HCT116 (cell line): Measurements from ENCODE around the gene TMCC1. TPM values are rescaled to one million over a fixed set of nuclear protein-coding genes. Genes with fewer than 3 reads are reported as not detected.

ENCODE experiments used
- ATAC-seq: fragments of 200-7000 bp; cut with Tn5 transposase; 2 replicates; pipeline ENCODE4 v1.9.1; 2020; ENCODE audit warnings: mild to moderate bottlenecking, moderate library complexity
- BruUV-seq: library from RNA; stranded (reverse); fragments of 400-500 nt; replicated peaks from 2 replicates; lab custom pipeline; 2021; lab: Mats Ljungman, UMichigan
- CTCF ChIA-PET: fragments of 300-600 bp; sonication (Branson Sonifier 250); formaldehyde crosslinking; loops from one replicate; lab custom pipeline; 2021; ENCODE audit warnings: antibody characterized with exemption; lab: Charles Lee
- POLR2A ChIA-PET: fragments of 300-600, 350-600 bp; sonication (Branson Sonifier 250); formaldehyde crosslinking; loops from one replicate; lab custom pipeline; 2021; ENCODE audit warnings: antibody characterized with exemption; lab: Charles Lee
- RAD21 ChIA-PET, 2 experiments: fragments of 300-600 bp; sonication (Branson Sonifier 250); formaldehyde crosslinking; loops; one replicate each; lab custom pipeline; 2023; ENCODE audit warnings: low total read pairs in 2 of 2; ENCODE audit not compliant: uncharacterized antibody in 2 of 2, unreplicated experiment in 2 of 2, low non-redundant PET in 1 of 2; lab: Charles Lee
- DNase-seq: peaks from one replicate; pipeline ENCODE4 v3.0.0-alpha.2; 2010; ENCODE audit warnings: low read depth, low spot score
- H2AFZ ChIP-seq: fragments of 200-600 bp; shearing (Covaris generic), sonication (generic); 2 replicates; pipeline ENCODE4 v1.6.1; 2017; ENCODE audit warnings: low read depth, mixed run types, mixed read lengths, antibody characterized with exemption, low read length; ENCODE audit not compliant: poor library complexity, severe bottlenecking
- H3K27ac ChIP-seq: 2 replicates; pipeline ENCODE4 v1.5.1; 2012; ENCODE audit warnings: low read depth, low read length
- H3K27me3 ChIP-seq: fragments of 200-600 bp; sonication (generic); 2 replicates; pipeline ENCODE4 v1.6.1; 2016; ENCODE audit warnings: mixed run types, low read length, mixed read lengths; ENCODE audit not compliant: insufficient read depth
- H3K36me3 ChIP-seq, 2 experiments: fragments of 200-500 bp in 1 of 2; fragments of 200-600 bp in 1 of 2; sonication (Bioruptor generic) in 1 of 2; sonication (generic) in 1 of 2; 2 replicates each; pipeline versions ENCODE4 v1.5.1 to v1.6.1; 2014 to 2016; ENCODE audit warnings: low read length in 2 of 2, inconsistent platforms in 1 of 2, mixed read lengths in 1 of 2, mixed run types in 1 of 2; ENCODE audit not compliant: insufficient read depth in 2 of 2, control insufficient read depth in 1 of 2
- H3K4me1 ChIP-seq, 2 experiments: fragments of 200-600 bp in 1 of 2; sonication (generic) in 1 of 2; 2 replicates each; pipeline versions ENCODE4 v1.5.1 to v1.6.1; 2012 to 2017; ENCODE audit warnings: low read length in 2 of 2, inconsistent platforms in 1 of 2, mild to moderate bottlenecking in 1 of 2, mixed read lengths in 1 of 2, mixed run types in 1 of 2, moderate library complexity in 1 of 2; ENCODE audit not compliant: insufficient read depth in 2 of 2, control insufficient read depth in 1 of 2
- H3K4me2 ChIP-seq: fragments of 200-600 bp; sonication (generic); 2 replicates; pipeline ENCODE4 v1.6.1; 2017; ENCODE audit warnings: mixed run types, low read length, mixed read lengths
- H3K4me3 ChIP-seq, 2 experiments: fragments of 200-600 bp in 1 of 2; sonication (generic) in 1 of 2; replicated peaks in 1 of 2; 2 replicates each; pipeline ENCODE4 v1.5.1; 2011 to 2016; ENCODE audit warnings: low read length in 2 of 2, control low read depth in 1 of 2, low read depth in 1 of 2, mild to moderate bottlenecking in 1 of 2, mixed read lengths in 1 of 2, mixed run types in 1 of 2
- H3K79me2 ChIP-seq: fragments of 200-600 bp; sonication (generic); 2 replicates; pipeline ENCODE4 v1.6.1; 2017; ENCODE audit warnings: mild to moderate bottlenecking, mixed run types, low read length, moderate library complexity, mixed read lengths; ENCODE audit not compliant: insufficient read depth
- H3K9ac ChIP-seq: fragments of 200-600 bp; sonication (generic); 2 replicates; pipeline ENCODE4 v1.6.1; 2016; ENCODE audit warnings: low read length, mixed read lengths
- H3K9me2 ChIP-seq: fragments of 200-600 bp; sonication (generic), shearing (Covaris generic); 2 replicates; pipeline ENCODE4 v1.6.1; 2017; ENCODE audit warnings: mixed run types, mild to moderate bottlenecking, moderate library complexity; ENCODE audit not compliant: insufficient read depth
- H3K9me3 ChIP-seq, 2 experiments: fragments of 200-500 bp in 1 of 2; fragments of 200-600 bp in 1 of 2; sonication (Bioruptor generic) in 1 of 2; sonication (generic) in 1 of 2; 2 replicates each; pipeline ENCODE4 v1.6.1; 2014 to 2017; ENCODE audit warnings: low read length in 2 of 2, mixed read lengths in 2 of 2, inconsistent platforms in 1 of 2, low read depth in 1 of 2, mild to moderate bottlenecking in 1 of 2, mixed run types in 1 of 2, moderate library complexity in 1 of 2; ENCODE audit not compliant: control insufficient read depth in 1 of 2, insufficient read depth in 1 of 2
- H4K20me1 ChIP-seq: fragments of 200-600 bp; sonication (generic), shearing (Covaris generic); 2 replicates; pipeline ENCODE4 v1.6.1; 2017; ENCODE audit warnings: mixed run types, mild to moderate bottlenecking, moderate library complexity; ENCODE audit not compliant: insufficient read depth
- ELF1 ChIP-seq: IDR thresholded peaks from 2 replicates; pipeline ENCODE4 v1.6.1; 2012; ENCODE audit warnings: low read depth, borderline replicate concordance
- EZH2 ChIP-seq: fragments of 200-600 bp; sonication (generic); IDR thresholded peaks from 2 replicates; pipeline ENCODE4 v1.6.1; 2017; ENCODE audit warnings: antibody characterized with exemption, mixed run types
- JUND ChIP-seq: IDR thresholded peaks from 2 replicates; pipeline ENCODE4 v1.6.1; 2012
- MAX ChIP-seq: IDR thresholded peaks from 2 replicates; pipeline ENCODE4 v1.6.1; 2012
- POLR2AphosphoS5 ChIP-seq: IDR thresholded peaks from 2 replicates; pipeline ENCODE4 v1.6.1; 2011; ENCODE audit warnings: mild to moderate bottlenecking, low read depth, low read length, moderate library complexity
- RAD21 ChIP-seq: IDR thresholded peaks from 2 replicates; pipeline ENCODE4 v1.6.1; 2012; ENCODE audit warnings: low read depth, mild to moderate bottlenecking
- REST ChIP-seq: IDR thresholded peaks from 2 replicates; pipeline ENCODE4 v1.6.1; 2012; ENCODE audit warnings: low read depth
- SIN3A ChIP-seq: IDR thresholded peaks from 2 replicates; pipeline ENCODE4 v1.6.1; 2012; ENCODE audit warnings: low read depth
- SP1 ChIP-seq: IDR thresholded peaks from 2 replicates; pipeline ENCODE4 v1.6.1; 2012; ENCODE audit warnings: low read depth
- SRF ChIP-seq: IDR thresholded peaks from 2 replicates; pipeline ENCODE4 v1.6.1; 2012; ENCODE audit warnings: low read depth
- TCF7L2 ChIP-seq: IDR thresholded peaks from 2 replicates; pipeline ENCODE4 v1.7.0; 2011; ENCODE audit warnings: borderline replicate concordance, inconsistent platforms; ENCODE audit not compliant: insufficient read depth, insufficient read length; ENCODE audit errors: extremely low read depth
- ZFX ChIP-seq: fragments of 450-650 bp; IDR thresholded peaks from 2 replicates; pipeline ENCODE4 v1.6.1; 2017
- ZNF274 ChIP-seq: fragments of 200-500 bp; sonication (Bioruptor generic); IDR thresholded peaks from 2 replicates; pipeline ENCODE4 v1.6.1; 2014; ENCODE audit warnings: mild to moderate bottlenecking, low read depth, low read length, inconsistent platforms
- intact Hi-C: fragments of 100-400 bp; cut with micrococcal nuclease; formaldehyde crosslinking; loops from 2 replicates; pipeline ENCODE4 v1.10.0; 2022
- total RNA-seq: library from RNA; stranded (reverse); gene quantifications from one replicate; pipeline ENCODE4 v1.2.1, GENCODE V29; 2021; ENCODE audit not compliant: unreplicated experiment
- TF ChIP-seq, protein P1 (sequence below): IDR thresholded peaks from 2 replicates; pipeline ENCODE4 v1.6.1; 2012

The TMCC1 gene
- total RNA-seq, 1 experiment from 2014 or later, result 32.5 TPM

DNA sequence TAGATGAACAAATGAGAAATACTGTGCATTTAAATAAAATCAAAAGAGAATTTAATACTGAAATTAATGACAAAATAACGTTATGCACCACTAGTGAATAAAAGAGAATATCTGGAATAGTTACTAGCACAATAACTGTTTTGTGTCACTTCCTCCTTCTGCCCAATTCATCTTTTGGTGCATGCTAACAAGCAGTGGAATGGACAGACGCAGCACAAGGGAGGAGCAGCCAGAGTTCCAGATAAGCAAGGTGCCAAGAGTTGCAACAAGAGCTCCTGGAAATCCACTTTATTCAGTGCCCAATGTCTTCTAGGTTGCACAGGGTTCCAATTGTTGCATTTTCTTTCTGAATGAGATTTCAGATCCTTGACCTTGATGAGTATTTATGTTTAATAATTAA, 220.5 kb downstream of the TMCC1 start:
- Histone ChIP-seq H3K4me3 (no peak overlapping the region), H3K79me2 (no peaks in the 10 kb centered on the region), H3K36me3 (no peaks in the 10 kb centered on the region), H4K20me1 (no peaks in the 10 kb centered on the region), H3K27me3 (no peaks in the 10 kb centered on the region), H3K4me2 (no peak overlapping the region), H3K4me1 (peaks cover 0 to 5% of the 10 kb centered on the region in 2 experiments; a peak in 3 of 4 replicates), H3K9me3 (no peaks in the 10 kb centered on the region), H2AFZ (no peak overlapping the region), H3K27ac (no peak overlapping the region), H3K9me2 (no peaks in the 10 kb centered on the region), H3K9ac (no peak overlapping the region)
- ChIA-PET RAD21 (no interaction called here), CTCF (no interaction called here), POLR2A (no interaction called here)
- BruUV-seq, result no TSS peak
- ATAC-seq, result no peak
- DNase-seq, result no peak
- TF ChIP-seq MAX (no peak), SP1 (no peak), RAD21 (no peak), SRF (no peak), TCF7L2 (no peak), ZFX (no peak), ELF1 (no peak), ZNF274 (no peak), EZH2 (no peak), REST (no peak), SIN3A (no peak), JUND (no peak), POLR2AphosphoS5 (no peak)
- TF ChIP-seq, protein P1, sequence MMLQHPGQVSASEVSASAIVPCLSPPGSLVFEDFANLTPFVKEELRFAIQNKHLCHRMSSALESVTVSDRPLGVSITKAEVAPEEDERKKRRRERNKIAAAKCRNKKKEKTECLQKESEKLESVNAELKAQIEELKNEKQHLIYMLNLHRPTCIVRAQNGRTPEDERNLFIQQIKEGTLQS, result no peak
- intact Hi-C loops, result no loop called here
